A549 (cell line): ENCODE measurements around the gene POGLUT2.

ENCODE experiments used
- BHLHE40 ChIP-seq: IDR thresholded peaks from 2 replicates; pipeline ENCODE4 v1.6.1; 2012; ENCODE audit warnings: low read depth, low read length, inconsistent platforms
- EP300 ChIP-seq, 2 experiments: fragments of >200 bp; sonication (Bioruptor Twin); formaldehyde crosslinking; IDR thresholded peaks; 2 replicates in 1 of 2; 3 replicates in 1 of 2; pipeline ENCODE4 v1.6.1; 2016 to 2017
- MYC ChIP-seq: IDR thresholded peaks from 2 replicates; pipeline ENCODE4 v1.6.1; 2012; ENCODE audit warnings: mild to moderate bottlenecking, inconsistent platforms, low read length, improper control_type of control experiment, borderline replicate concordance
- SMC3 ChIP-seq: fragments of >200 bp; sonication (Bioruptor Twin); formaldehyde crosslinking; IDR thresholded peaks from 3 replicates; pipeline ENCODE4 v1.6.1; 2018; ENCODE audit warnings: inconsistent platforms
- TF ChIP-seq, protein P1 (sequence below): fragments of >200 bp; sonication (Bioruptor Twin); formaldehyde crosslinking; IDR thresholded peaks from 3 replicates; pipeline ENCODE4 v1.5.1; 2016

DNA sequence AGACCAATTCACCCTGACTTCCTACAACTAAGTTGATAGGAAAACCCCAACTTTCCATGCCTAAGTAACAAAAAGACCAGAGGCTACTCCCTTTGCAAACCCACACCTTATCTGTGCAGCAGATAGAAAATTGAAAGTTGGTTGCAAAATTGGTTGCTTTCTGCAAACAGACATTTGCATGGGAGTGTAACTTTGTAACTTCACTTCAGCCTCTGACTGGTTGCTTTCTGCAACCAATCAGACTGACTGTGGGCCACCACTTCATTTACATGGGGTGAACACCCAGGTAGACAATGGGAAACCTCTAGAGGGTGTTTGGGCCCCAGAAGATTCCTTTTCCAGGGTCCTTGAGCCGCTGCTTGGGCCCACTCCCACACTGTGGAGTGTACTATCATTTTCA is 35.0 kb downstream of the POGLUT2 start:
- no peak for TF ChIP-seq SMC3
- TF ChIP-seq BHLHE40, result no peak
- TF ChIP-seq EP300 (IDR thresholded peaks at IDR 0.05), result no peak
- TF ChIP-seq, protein P1, sequence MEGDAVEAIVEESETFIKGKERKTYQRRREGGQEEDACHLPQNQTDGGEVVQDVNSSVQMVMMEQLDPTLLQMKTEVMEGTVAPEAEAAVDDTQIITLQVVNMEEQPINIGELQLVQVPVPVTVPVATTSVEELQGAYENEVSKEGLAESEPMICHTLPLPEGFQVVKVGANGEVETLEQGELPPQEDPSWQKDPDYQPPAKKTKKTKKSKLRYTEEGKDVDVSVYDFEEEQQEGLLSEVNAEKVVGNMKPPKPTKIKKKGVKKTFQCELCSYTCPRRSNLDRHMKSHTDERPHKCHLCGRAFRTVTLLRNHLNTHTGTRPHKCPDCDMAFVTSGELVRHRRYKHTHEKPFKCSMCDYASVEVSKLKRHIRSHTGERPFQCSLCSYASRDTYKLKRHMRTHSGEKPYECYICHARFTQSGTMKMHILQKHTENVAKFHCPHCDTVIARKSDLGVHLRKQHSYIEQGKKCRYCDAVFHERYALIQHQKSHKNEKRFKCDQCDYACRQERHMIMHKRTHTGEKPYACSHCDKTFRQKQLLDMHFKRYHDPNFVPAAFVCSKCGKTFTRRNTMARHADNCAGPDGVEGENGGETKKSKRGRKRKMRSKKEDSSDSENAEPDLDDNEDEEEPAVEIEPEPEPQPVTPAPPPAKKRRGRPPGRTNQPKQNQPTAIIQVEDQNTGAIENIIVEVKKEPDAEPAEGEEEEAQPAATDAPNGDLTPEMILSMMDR, result no peak
- TF ChIP-seq MYC, result no peak
